ENCODE data around the gene GRWD1. TPM values are rescaled to one million over a fixed set of nuclear protein-coding genes. Genes with fewer than 3 reads are reported as not detected.

Gene GRWD1
- total RNA-seq, 1 donor from 2014 or later = 17.7 TPM

DNA sequence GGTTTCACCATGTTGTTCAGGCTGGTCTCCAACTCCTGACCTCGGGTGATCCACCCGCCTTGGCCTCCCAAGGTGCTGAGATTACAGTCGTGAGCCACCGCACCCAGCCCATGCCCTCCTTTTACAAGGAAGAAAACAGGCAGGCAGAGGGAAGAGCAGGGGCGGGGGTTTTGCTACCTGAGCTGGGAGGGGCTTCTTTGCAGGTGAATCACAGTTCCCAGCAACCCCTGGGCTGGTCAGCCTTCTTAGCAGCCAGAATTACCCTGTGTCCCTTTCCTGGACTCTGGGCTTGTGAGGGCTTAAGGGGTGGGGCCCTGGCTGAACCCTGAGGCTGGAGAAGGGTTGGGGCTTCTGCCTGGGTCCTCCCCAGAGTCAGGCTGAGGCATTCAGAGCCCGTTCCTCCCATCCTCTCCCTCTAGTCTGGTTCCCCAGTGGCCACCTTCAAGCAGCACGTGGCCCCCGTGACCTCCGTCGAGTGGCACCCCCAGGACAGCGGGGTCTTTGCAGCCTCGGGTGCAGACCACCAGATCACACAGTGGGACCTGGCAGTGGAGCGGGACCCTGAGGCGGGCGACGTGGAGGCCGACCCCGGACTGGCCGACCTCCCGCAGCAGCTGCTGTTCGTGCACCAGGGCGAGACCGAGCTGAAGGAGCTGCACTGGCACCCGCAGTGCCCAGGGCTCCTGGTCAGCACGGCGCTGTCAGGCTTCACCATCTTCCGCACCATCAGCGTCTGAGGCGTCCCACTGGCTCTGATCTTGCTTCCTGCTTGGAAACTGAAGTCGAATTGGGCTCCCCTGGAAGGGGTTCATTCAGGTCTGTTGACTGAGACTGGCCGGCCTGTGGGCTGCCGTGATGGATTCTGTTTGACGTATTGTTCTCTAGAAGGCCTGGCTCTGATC is 6.8 kb downstream of the GRWD1 start:
- no peak for ATAC-seq
- no peak for DNase-seq (ENCODE audit: missing footprints)
- intact Hi-C loops (cut with DNase I) = no loop called here

- no peak for ATAC-seq
- no peak for DNase-seq (ENCODE audit: missing footprints)
- intact Hi-C loops (cut with DNase I) = no loop called here
Observed at GRCh38 chr19:48454150-48454730, 8.5 kb downstream of the GRWD1 start.

DNA sequence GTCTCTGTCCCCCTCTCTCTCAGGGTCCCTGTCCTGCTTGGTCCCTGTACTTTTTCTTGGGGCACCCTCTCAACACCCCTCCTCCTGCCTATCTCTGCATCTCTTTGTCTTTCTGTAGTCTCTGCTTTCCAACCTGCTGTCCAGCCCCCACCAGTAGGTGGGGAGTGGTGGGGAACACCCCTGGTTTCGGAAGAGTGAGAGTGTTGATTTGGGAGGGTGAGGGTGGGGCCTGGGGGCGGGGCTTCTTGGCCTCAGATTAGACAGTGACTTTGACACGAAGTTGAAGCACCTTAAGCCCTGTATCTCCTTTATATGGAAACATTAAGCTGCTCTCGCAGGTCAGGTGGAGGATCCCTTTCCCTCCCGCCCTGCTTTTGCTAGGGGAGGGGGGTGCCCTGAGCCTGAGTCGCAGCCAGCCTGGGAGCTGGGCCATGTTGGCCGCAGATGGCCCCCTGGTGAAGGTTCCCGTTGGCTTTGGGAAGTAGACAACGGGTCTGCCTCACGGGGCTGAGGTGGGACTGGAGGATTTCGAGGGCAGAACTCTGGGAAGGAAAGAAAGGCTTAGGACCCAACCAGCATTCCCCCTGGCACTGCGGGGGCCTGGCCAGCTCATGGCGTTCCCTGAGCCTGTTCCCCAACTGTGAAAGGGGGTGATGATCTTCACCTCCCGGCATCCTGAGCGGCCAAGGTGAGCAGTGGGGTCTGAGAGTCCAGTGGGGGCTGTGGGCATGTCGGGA is 9.6 kb downstream of the GRWD1 start, which contains the start of gene KCNJ14:
Gene KCNJ14, plus strand, starts transcription at position 404 of the 737 bp plus-strand sequence. CDS start 6,151 bp downstream, outside the sequence.
- no peak for ATAC-seq
- intact Hi-C loops (cut with DNase I) = no loop called here
- DNase-seq (ENCODE audit: missing footprints) = no peak

DNA sequence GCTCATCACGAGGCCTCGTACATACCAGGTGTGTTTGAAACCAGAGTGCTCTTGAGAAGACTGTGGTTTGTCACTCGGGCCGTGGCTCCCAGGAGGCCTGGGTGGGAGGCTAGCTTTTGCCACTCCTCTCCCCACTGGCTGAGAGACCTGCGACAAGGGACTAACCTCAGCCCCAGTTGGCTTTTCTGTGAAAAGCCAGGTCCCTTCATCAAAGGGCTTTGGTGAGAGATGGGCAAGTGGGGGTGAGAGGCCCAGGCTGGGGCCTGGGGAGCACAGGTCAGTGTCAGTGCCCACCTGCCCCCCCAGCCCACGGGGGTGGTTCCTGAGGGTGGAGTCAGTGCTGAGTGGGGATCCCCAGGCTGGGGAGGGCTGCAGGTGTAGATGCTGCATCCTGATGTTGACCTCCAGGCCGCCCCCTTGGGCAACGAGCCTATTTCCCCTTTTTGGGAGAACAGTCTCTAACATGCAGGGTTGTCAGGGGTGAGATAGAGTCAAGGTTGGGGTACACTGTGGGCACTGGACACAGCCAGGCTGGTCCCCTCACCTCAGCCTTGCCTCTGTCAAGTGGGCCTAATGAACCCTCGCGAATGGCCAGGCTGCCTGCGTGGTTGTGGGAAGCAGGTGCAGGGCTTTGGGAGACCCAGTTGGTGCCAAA is 10.3 kb downstream of the GRWD1 start:
- intact Hi-C loops (cut with DNase I) = no loop called here
- no peak for ATAC-seq
- DNase-seq (ENCODE audit: missing footprints) = no peak

GRCh38 chr19:48456864-48457263 is 11.1 kb downstream of the GRWD1 start:
- ATAC-seq = no peak

GRCh38 chr19:48458016-48458415 is 12.2 kb downstream of the GRWD1 start:
- intact Hi-C loops (cut with DNase I) = no loop called here
- ATAC-seq (no peak), DNase-seq (ENCODE audit: missing footprints) (no peak)

More at GRCh38 chr19:48456864-48457263, 11.1 kb downstream of the GRWD1 start:
- intact Hi-C loops (cut with DNase I) = no loop called here
- no peak for DNase-seq (ENCODE audit: missing footprints)

- ATAC-seq (no peak), DNase-seq (ENCODE audit: missing footprints) (no peak)
- intact Hi-C loops (cut with DNase I) = no loop called here
Observed at GRCh38 chr19:48461651-48461981, 15.8 kb downstream of the GRWD1 start.

DNA sequence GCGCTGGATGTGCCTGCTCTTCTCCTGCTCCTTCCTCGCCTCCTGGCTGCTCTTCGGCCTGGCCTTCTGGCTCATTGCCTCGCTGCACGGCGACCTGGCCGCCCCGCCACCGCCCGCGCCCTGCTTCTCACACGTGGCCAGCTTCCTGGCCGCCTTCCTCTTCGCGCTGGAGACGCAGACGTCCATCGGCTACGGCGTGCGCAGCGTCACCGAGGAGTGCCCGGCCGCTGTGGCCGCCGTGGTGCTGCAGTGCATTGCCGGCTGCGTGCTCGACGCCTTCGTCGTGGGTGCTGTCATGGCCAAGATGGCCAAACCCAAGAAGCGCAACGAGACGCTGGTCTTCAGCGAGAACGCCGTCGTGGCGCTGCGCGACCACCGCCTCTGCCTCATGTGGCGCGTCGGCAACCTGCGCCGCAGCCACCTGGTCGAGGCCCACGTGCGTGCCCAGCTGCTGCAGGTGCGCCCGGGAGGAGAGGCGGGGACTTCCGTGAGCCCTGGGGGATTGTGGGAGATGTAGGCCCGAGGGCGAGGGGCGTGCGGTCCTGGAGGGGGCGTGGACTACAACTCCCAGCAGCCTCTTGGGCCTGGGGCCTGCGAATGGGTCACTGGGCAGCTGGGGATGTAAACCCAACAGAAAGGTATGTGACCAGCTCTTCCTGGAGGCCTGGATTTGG is 16.3 kb downstream of the GRWD1 start:
- intact Hi-C loops (cut with DNase I) = no loop called here
- DNase-seq (ENCODE audit: missing footprints) (peak; percentile 50), ATAC-seq (no peak)

GRCh38 chr19:48465215-48465614 is 19.4 kb downstream of the GRWD1 start:
- no peak for ATAC-seq
- no peak for DNase-seq (ENCODE audit: missing footprints)
- intact Hi-C loops (cut with DNase I) = no loop called here

DNA sequence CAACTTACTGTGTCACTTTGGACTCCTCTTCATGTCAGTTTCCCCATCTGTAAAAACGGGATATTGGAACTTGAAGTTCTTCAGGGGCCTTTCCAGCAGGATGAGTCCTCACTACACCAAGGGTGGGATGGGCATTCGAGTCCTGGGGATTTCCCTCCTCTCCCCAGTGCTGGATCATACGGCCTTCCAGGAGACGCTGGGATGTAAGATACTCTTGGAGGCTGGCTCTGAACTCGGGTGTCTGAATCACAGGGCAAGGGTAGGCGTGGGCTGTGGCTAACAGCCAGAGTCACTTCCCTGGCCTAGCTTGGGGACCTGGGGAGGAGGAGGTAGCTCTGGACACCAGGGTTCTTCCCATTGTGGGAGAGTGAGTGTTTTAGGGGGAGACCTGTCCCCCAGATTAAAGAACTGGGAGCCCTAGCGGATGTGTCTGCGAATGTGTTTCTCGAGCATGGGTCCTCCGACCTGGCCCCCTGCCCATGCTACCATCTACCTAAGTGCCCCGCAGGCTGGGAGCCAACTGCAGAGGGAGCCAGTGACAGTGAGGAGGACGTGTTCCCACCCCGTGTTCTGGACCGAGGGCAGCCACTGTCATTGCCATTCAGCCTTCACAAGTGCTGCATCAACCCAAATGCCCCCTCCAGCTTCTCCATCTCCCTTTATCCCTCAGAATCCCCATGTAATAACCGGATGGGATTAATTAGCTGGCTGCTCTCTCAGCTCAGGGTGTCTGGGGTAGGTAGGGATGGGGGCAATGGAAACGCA is 21.0 kb downstream of the GRWD1 start:
- ATAC-seq (no peak), DNase-seq (ENCODE audit: missing footprints) (no peak)
- intact Hi-C loops (cut with DNase I) = no loop called here

- intact Hi-C loops (cut with DNase I) = no loop called here
- DNase-seq (ENCODE audit: missing footprints) = peak; percentile 100
Observed at GRCh38 chr19:48468772-48469288, 23.0 kb downstream of the GRWD1 start.

DNA sequence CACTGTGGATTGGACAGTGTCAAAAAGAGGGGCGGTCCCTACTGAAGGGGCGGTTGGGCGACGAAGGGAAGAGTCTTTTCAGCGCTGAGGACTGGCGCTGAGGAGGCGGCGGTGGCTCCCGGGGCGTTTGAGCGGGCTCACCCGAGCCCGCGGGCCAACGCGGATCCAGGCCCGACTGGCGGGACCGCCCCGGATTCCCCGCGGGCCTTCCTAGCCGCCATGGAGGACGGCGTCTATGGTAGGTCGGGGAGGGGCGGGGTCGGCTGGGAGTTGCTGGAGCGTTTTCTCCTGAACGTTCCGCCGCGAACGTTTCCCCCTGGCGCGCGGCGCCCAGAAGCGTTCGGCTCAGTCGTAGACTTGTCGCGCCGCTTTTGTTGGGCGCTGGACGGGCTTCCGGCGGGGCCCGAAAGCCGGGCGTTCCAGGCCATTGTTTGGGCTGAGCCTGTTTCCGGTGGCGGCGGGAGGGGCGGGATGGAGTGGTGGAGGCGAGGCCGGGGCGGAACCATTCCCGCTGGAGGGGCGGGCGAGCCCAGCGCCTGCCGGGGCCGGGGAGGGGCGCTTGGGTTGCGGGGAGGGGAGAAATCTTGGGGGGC is 23.6 kb downstream of the GRWD1 start, which contains the start of gene CYTH2:
Gene CYTH2, plus strand, starts transcription at position 81 of the 593 bp plus-strand sequence. Its CDS starts 139 bp downstream, at position 220.
- intact Hi-C loops (cut with DNase I) = no loop called here
- DNase-seq (ENCODE audit: missing footprints) = peak; percentile 92
- ATAC-seq = peak; percentile 76

More at GRCh38 chr19:48468772-48469288, 23.0 kb downstream of the GRWD1 start:
- ATAC-seq = peak; percentile 96

- ATAC-seq = no peak
- DNase-seq (ENCODE audit: missing footprints) = no peak
- intact Hi-C loops (cut with DNase I) = no loop called here
Observed at GRCh38 chr19:48469934-48470680, 24.3 kb downstream of the GRWD1 start.

- DNase-seq (ENCODE audit: missing footprints) (no peak), ATAC-seq (no peak)
- intact Hi-C loops (cut with DNase I) = no loop called here
Observed at GRCh38 chr19:48470856-48471255, 25.1 kb downstream of the GRWD1 start.

DNA sequence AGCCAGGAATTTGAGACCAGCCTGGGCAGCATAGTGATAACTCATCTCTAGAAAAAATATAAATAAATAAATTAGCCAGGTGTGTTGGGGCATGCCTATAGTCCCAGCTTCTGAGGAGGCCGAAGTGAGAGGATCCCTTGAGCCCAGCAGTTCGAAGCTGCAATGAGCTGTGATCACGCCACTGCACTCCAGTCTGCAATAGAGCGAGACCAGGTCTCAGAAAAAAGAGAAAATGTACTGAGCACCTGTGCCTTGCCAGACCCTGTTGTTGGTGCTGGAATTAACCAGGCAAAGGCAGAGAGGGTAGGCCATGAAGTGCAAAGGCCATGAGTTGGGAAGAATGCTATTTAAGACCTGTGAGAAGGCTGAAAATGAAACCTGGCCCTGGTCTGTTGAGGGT is 26.1 kb downstream of the GRWD1 start:
- ATAC-seq (no peak), DNase-seq (ENCODE audit: missing footprints) (no peak)
- intact Hi-C loops (cut with DNase I) = no loop called here

- no peak for DNase-seq (ENCODE audit: missing footprints)
- ATAC-seq = no peak
- intact Hi-C loops (cut with DNase I) = no loop called here
Observed at GRCh38 chr19:48473161-48473966, 27.6 kb downstream of the GRWD1 start.

All from Right ventricle myocardium inferior (tissue), 1 donor.